Activated CD8-positive, alpha-beta memory T cell treated with anti-CD3 and anti-CD28 coated beads for 24 hours (primary cell): ENCODE data around the gene SLC38A10.

Experiments
- DNase-seq: peaks from one replicate; pipeline ENCODE4 v3.0.0-alpha.2; 2020

SLC38A10 gene

DNA sequence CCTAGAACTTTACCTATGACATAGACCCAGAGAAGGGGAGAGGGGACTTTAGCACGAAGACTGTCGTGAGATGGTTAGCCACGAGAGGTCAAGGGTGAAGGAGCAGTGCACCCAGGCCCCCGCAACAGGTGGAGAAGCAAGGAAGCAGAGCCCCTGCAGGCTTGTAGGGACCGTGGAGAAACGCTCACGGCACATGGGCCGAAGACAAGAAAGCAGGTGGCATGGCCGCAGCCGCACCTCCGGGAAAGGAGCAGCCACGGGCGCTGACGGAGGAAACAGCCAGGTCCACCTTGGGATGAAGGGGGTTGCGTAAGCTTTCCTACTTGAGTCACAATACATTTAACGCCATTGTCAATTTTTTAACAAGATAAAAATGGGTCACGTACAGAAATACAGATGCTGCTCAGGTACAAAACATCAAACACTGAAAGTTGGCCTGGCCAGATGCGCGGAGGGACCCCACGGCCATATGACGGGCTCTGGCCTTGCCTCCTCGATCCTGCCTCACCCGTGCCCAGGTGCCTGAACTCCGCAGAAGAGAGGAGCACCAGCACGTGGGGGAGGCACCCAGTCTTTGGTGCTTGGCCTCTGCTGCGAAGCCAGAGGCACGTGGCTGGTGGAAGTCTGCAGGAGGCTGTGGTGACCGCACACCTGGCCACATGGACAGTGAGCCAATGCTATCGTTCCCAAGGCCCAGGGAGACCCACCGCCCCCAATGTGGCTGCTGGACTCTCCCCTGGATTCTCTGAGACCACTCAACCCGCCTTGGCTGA lies 21.2 kb downstream of the SLC38A10 start:
- no peak for DNase-seq

DNA sequence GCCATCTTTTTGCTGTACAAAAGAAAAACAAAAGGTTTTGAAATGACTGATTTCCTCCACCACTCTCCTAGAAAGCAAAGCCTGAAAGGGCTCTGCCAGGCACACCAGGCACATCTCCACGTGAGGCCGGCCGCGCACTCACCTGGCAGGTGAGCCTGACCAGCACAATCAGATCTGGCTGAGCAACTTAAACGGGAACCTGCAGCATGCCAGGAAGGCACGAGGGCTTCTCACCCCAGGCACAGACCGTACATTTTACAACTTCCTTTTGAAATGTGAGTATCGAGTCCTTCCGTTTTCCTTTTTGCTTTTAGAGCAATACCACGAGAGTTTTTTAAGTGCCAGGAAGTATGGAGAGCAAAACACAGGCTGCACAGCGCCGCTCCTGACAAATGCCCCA lies 22.5 kb downstream of the SLC38A10 start:
- no peak for DNase-seq

DNA sequence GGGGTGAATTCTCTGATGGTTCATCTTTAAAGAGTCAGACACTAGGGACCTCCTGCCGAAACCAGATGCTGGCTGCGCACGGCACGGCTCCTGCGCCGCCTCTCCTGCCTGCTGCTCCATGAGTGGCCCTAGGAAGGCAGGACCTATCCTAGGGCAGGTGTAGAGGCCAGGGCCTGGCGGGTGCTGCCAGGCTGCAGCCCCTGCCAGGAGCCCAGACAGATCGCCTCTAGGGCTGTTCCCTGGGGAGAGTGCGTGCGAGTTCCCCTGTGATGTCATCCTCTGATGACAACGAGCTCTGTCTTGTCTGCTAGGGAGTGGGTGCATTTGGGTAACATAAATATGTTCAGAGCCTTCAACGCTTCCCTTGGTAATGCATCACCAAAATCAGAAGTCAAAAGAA lies 23.9 kb downstream of the SLC38A10 start:
- DNase-seq, result no peak

DNA sequence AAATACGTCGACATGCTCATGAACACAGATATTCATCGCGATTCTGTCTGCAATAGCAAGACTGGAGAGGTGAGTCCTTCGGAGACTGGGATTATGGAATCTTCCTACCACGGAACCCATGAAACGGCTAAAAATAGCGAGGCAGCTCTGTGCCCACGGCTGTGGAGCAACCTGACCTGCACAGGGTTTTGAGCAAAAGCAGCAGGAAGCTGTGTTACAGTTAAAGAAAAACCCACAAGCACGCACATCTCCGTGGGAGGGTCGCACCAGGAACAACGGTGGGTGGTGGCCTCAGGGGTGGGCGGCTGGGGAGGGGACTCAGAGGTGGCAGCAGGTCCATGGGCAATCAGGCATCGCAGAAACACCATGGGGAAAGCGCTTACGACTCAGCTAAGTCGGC lies 24.8 kb downstream of the SLC38A10 start:
- no peak for DNase-seq

DNA sequence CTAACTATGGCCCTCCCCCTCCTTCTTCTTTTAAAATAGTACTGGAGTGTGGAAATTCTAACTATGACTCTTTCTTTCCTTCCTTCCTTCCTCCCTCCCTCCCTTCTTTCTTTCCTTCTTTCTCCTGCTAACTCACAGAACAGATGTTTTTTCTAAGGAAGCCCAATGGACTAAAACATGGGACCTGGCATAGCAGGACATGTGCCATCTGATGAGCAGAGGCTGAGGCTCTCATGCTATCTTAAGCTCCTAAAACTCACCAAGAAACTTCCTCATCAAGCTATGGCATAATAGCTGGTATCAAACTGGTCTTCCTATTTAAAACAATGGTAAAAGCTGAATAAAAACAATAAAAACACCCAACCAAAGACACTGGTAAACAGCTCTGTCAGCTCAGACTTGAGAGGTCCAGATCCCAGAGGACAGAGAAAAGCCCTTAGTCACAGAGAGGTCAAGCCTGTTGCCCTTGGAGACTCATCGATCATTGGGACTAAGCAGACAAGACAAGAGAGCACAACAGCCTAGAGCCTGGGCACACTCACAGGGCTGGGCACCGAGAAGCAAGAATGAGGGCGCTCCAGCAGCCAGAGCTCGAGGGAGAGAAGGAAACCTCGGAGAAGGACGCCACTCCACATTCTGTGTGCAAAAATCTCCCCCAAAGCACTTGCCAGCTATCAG lies 27.6 kb downstream of the SLC38A10 start:
- no peak for DNase-seq

- no peak for DNase-seq
These were observed 29.5 kb downstream of the SLC38A10 start for GRCh38 chr17:81265576-81265975.

GRCh38 chr17:81264640-81265039 lies 30.5 kb downstream of the SLC38A10 start:
- no peak for DNase-seq

DNA sequence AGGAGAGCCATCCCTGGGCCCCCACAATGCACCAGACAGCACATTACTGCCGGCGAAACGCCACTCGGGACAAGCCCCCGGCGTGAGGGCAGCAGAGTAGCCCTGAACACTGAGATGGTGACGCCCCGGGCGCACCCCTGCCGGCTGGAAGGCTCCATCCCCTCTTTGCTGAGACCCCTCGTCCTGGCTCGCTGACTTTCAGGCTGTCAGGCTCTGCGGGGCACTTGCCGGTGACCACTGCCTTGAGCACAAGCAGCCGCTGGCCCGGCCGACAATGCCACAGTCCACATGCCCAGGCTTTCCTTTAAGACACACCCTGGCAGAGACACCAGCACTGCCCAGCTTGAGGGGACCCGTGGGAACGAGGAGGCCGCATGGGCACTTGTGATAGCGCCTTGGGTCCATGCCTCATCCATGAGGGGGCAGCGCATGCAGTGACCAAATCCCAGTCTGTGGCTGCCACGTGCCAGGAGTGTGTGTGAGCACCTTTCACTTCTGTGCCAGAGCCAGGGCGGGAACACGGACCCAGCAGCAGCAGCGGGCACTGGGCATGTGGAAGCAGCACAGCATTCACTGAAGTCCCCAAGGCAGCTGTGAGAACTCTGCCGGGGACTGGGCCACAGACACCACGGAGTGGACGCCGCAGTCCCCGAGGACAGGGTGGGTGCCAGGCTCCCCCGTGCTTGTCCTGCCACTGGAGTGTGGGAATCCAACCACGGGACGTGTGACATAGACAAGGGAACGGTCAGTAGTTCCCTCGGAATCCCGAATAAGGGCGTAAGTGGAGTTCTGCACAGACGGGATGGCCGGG lies 31.5 kb downstream of the SLC38A10 start:
- no peak for DNase-seq

DNA sequence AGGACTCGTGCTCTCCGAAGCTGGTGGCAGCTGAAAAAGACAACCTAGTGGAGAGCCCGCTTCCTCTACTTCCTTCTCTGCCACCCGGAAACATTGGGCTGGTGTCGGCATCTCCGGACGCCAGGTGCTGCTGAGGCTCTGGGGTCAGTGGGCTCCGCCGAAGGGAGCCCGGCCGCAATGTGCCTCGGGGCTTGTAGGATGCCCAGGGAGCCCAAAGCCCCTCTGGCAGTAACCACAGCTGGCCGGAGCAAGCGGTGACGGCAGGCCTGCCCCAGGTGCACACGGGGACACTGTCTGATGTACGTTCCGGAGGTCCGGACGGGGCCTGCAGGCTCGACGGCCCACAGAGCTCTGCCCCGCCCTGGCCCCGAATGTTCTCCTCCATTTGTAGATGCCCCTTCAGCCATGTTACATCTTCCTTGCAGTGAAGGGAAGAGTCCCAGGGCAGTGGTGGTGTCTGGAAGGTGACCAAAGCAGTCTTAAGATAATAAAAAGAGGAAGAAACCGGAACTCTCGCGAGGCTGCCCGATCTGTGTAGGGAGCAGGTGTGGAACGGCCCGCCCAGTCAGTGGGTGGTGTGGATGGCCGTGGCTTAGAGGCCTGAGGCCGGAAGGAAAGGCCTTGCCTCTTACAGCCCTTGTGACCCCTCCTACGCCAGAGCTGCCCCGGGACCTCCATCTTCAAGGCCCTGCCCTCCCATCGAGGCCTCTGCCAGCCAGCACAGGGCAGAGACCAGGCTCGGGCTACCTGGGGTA lies 33.3 kb downstream of the SLC38A10 start:
- DNase-seq, result no peak

DNA sequence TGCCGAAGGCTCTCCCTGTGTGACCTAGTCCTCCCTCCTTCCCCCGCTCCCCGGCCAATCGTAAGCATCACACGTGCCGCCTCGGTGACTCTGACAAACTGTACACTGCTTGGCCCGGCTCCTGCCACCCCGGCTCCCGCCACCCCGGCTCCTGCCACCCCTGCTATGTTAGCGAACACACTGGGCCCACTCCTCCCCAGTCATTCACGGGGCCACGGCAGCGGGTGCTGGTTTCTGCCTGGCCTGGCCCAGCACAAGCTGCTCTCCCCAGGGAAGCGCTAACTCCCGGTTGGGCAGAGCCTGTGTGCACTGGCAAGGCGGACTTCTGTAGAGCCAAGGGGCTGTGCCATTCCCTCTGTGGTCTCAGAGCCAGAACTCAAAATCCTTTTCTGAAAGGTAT lies 34.0 kb downstream of the SLC38A10 start:
- no peak for DNase-seq

GRCh38 chr17:81260641-81261040 lies 34.5 kb downstream of the SLC38A10 start:
- DNase-seq, result no peak

DNA sequence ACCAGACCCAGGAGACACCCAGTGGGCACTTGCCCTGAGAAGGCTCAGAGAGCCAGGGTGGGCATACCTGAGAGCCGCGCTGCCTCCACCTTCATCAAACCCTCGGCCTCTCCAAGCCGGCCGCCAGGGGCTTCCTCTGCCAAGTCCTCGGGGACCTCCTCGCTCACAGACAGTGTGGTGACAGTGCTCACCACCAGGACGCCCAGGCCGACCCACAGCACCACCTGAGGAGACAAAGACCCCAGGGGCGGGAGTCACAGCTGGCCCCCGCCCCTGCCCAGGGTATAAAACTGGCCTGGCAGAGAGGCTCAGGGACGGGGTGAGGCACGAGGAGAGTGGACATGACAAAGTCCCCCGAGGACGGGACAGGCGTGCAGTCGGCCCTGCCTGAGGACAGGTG lies 34.9 kb downstream of the SLC38A10 start:
- DNase-seq, result no peak

- no peak for DNase-seq
These were observed 36.0 kb downstream of the SLC38A10 start for GRCh38 chr17:81259058-81259605.

- no peak for DNase-seq
These were observed 36.8 kb downstream of the SLC38A10 start for GRCh38 chr17:81258292-81258691.

- DNase-seq, result no peak
These were observed 37.6 kb downstream of the SLC38A10 start for GRCh38 chr17:81257533-81257932.

GRCh38 chr17:81256616-81257015 lies 38.5 kb downstream of the SLC38A10 start:
- DNase-seq, result no peak

- no peak for DNase-seq
These were observed 40.0 kb downstream of the SLC38A10 start for GRCh38 chr17:81254955-81255717.

GRCh38 chr17:81253358-81254131 lies 41.6 kb downstream of the SLC38A10 start:
- peak; percentile 80 for DNase-seq

DNA sequence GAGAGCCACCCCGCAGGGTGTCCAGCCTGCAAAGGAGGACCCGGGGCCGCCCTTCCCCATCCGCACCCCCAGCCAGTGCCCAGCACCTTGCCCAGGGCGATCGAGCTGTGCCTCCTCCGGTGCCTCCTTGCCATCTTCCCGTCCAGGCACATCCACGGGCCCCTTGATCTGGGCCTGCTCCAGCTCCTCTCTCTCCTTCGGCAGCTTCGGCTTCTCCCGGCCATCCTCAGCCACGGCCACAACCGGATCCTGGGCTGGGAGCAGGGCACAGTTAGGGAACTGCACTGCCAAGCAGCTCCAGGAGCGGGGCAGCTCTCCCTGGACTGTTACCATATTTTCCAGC lies 42.1 kb downstream of the SLC38A10 start:
- DNase-seq, result no peak

DNA sequence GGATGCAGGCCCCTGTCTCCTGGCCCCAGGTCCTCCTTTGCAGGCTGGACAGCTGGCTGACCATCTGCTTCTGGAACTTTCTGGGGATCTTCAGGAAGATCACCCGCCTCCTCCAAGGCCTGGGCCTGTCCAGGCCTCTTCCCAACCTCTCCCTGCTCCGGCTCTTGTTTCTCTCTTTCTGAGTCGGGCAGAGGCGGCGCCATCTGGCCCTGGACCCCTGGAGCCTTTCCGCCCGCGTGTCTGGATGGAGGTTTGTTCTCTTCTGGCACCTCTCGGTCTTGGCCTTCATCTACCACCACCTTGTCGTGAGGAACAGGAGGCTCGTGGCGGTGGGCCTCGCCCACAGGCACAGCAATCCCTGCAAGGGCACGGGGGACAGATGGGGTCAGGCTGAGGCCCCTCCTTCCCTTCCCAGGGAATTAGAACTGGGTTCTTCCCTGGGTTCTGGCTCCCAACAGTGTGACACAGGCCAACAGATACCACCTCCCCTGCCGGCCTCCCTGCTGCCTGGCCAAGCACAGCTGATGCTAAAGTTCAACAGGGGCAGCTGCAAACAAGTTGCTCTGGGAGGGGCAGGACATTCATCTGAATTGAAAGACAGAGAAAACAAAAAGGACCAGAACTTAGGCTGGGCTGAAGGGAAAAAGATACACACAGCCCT lies 42.7 kb downstream of the SLC38A10 start:
- no peak for DNase-seq
